ENCODE measurements around the gene PRKAR2B. TPM values are rescaled to one million over a fixed set of nuclear protein-coding genes. Genes with fewer than 3 reads are reported as not detected.

PRKAR2B gene
- total RNA-seq, 1 experiment from 2014 or later = 15.1 TPM

GRCh38 chr7:107071129-107071528, 26.6 kb downstream of the PRKAR2B start:
- no peak overlapping the region for H3K27ac ChIP-seq (ENCODE audit: low read depth, low read length)
- no peaks in the 10 kb centered on the region for H3K9me2 ChIP-seq (ENCODE audit: insufficient read depth)
- no peaks in the 10 kb centered on the region for H3K36me3 ChIP-seq (ENCODE audit: control insufficient read depth in 1 of 2, insufficient read depth in 2 of 2, low read length in 2 of 2)
- intact Hi-C loops (cut with micrococcal nuclease) = no loop called here
- no peak overlapping the region for H2AFZ ChIP-seq (ENCODE audit: low read depth, low read length, poor library complexity, severe bottlenecking)
- DNase-seq (ENCODE audit: low read depth, low spot score) (no peak), ATAC-seq (no peak)
- RAD21 ChIA-PET (ENCODE audit: low non-redundant PET in 1 of 2, low total read pairs in 2 of 2, uncharacterized antibody in 2 of 2, unreplicated experiment in 2 of 2) = no interaction called here
- H3K79me2 ChIP-seq (ENCODE audit: insufficient read depth, low read length) = no peaks in the 10 kb centered on the region
- H4K20me1 ChIP-seq (ENCODE audit: insufficient read depth) = no peaks in the 10 kb centered on the region
- no peak for TF ChIP-seq EZH2phosphoT487 (IDR thresholded peaks at IDR 0.05; ENCODE audit: borderline replicate concordance)
- TF ChIP-seq EZH2 (IDR thresholded peaks at IDR 0.05) = no peak
- no peak for TF ChIP-seq YY1 (IDR thresholded peaks at IDR 0.05; ENCODE audit: extremely low read depth, insufficient replicate concordance, low read depth, low read length)
- no peak for TF ChIP-seq CBX3 (IDR thresholded peaks at IDR 0.05; ENCODE audit: low read depth)
- no peak for TF ChIP-seq REST (IDR thresholded peaks at IDR 0.05; ENCODE audit: low read depth)
- TF ChIP-seq ZNF274 (IDR thresholded peaks at IDR 0.05; ENCODE audit: low read depth, low read length) = no peak
- no peak for TF ChIP-seq POLR2AphosphoS5 (IDR thresholded peaks at IDR 0.05; ENCODE audit: low read depth, low read length)
- no peak for TF ChIP-seq ZBTB33 (IDR thresholded peaks at IDR 0.05; ENCODE audit: extremely low read depth, insufficient replicate concordance, low read length)
- POLR2A ChIA-PET = no interaction called here
- H3K27me3 ChIP-seq (ENCODE audit: insufficient read depth, low read length) = no peaks in the 10 kb centered on the region
- no peaks in the 10 kb centered on the region for H3K9me3 ChIP-seq (ENCODE audit: control insufficient read depth in 1 of 2, insufficient read depth in 1 of 2, low read depth in 1 of 2, low read length in 2 of 2)
- H3K4me2 ChIP-seq (ENCODE audit: low read length) = no peak overlapping the region
- H3K4me3 ChIP-seq (replicated peaks in 1 of 2; ENCODE audit: low read depth in 1 of 2, low read length in 2 of 2) = no peak overlapping the region
- H3K4me1 ChIP-seq (ENCODE audit: control insufficient read depth in 1 of 2, insufficient read depth in 2 of 2, low read length in 2 of 2) = no peaks in the 10 kb centered on the region
- CTCF ChIA-PET = no interaction called here
- H3K9ac ChIP-seq (ENCODE audit: low read length) = no peak overlapping the region
- BruUV-seq (replicated peaks) = no TSS peak
